T-cell (primary cell): ENCODE results near the gene SPTBN1. TPM values are rescaled to one million over a fixed set of nuclear protein-coding genes. Genes with fewer than 3 reads are reported as not detected.

Source experiments
- ATAC-seq, 4 experiments: fragments of 200-7000 bp in 3 of 4; fragments of 150-1000 bp in 1 of 4; cut with Tn5 transposase; replicated peaks in 1 of 4; 1 replicate in 3 of 4; 2 replicates in 1 of 4; pipeline ENCODE4 v1.10.0; 2021; ENCODE audit warnings: moderate library complexity in 3 of 4, mild to moderate bottlenecking in 2 of 4, moderate number of reproducible peaks in 1 of 4
- CTCF ChIA-PET, 2 donors: fragments of 300-600 bp; sonication (Branson Sonifier 250); formaldehyde crosslinking; loops; one replicate each; lab custom pipeline; 2022; ENCODE audit warnings: antibody characterized with exemption in 2 of 2; lab: Charles Lee
- POLR2A ChIA-PET, 2 donors: fragments of 300-600 bp; sonication (Branson Sonifier 250); formaldehyde crosslinking; loops; one replicate each; lab custom pipeline; 2022; ENCODE audit warnings: antibody characterized with exemption in 2 of 2; lab: Charles Lee
- DNase-seq, 35 experiments: peaks; one replicate each; pipeline versions ENCODE4 v3.0.0 to v3.0.0-alpha.2; 2013 to 2023
- H3K27ac ChIP-seq: one replicate; pipeline ENCODE4 v1.5.1; 2013; ENCODE audit warnings: low read length
- H3K27me3 ChIP-seq, 2 experiments: replicated peaks in 1 of 2; 1 replicate in 1 of 2; 2 replicates in 1 of 2; pipeline versions ENCODE4 v1.6.1 to v1.7.0; 2013; ENCODE audit warnings: low read length in 1 of 2, mixed read lengths in 1 of 2; ENCODE audit not compliant: control insufficient read depth in 2 of 2, insufficient read depth in 2 of 2; ENCODE audit errors: extremely low read depth in 1 of 2
- H3K36me3 ChIP-seq, 2 donors: 1 replicate in 1 of 2; 2 replicates in 1 of 2; pipeline versions ENCODE4 v1.6.1 to v1.7.0; 2013; ENCODE audit warnings: low read length in 1 of 2; ENCODE audit not compliant: control insufficient read depth in 2 of 2, insufficient read depth in 1 of 2; ENCODE audit errors: extremely low read depth in 1 of 2
- H3K4me1 ChIP-seq, 2 experiments: 1 replicate in 1 of 2; 2 replicates in 1 of 2; pipeline versions ENCODE4 v1.6.1 to v1.7.0; 2013; ENCODE audit warnings: low read length in 2 of 2, mixed read lengths in 1 of 2; ENCODE audit not compliant: insufficient read depth in 2 of 2, control insufficient read depth in 1 of 2; ENCODE audit errors: extremely low read depth in 1 of 2
- H3K4me3 ChIP-seq, 2 donors: 1 replicate in 1 of 2; 2 replicates in 1 of 2; pipeline versions ENCODE4 v1.5.1 to v1.7.0; 2013; ENCODE audit warnings: mild to moderate bottlenecking in 2 of 2, low read length in 1 of 2, moderate library complexity in 1 of 2; ENCODE audit not compliant: control insufficient read depth in 1 of 2; ENCODE audit errors: extremely low read depth in 1 of 2
- H3K9me3 ChIP-seq: 2 replicates; pipeline ENCODE4 v1.7.0; 2013
- H3K27ac Mint-ChIP-seq, 2 donors: one replicate each; pipeline ENCODE4 v1.8.0; 2020 to 2021; ENCODE audit warnings: mild to moderate bottlenecking in 2 of 2, mixed read lengths in 2 of 2
- H3K27me3 Mint-ChIP-seq, 2 donors: one replicate each; pipeline ENCODE4 v1.8.0; 2021 to 2022; ENCODE audit warnings: mixed read lengths in 2 of 2
- H3K36me3 Mint-ChIP-seq: one replicate; pipeline ENCODE4 v1.8.0; 2021; ENCODE audit warnings: mixed read lengths
- H3K4me1 Mint-ChIP-seq, 3 donors: one replicate each; pipeline ENCODE4 v1.8.0; 2020 to 2022; ENCODE audit warnings: mixed read lengths in 3 of 3, mild to moderate bottlenecking in 1 of 3
- H3K4me3 Mint-ChIP-seq, 3 donors: one replicate each; pipeline ENCODE4 v1.8.0; 2020 to 2022; ENCODE audit warnings: mild to moderate bottlenecking in 3 of 3, mixed read lengths in 3 of 3, moderate library complexity in 3 of 3
- H3K9me3 Mint-ChIP-seq, 3 donors: one replicate each; pipeline ENCODE4 v1.8.0; 2020 to 2022; ENCODE audit warnings: mixed read lengths in 3 of 3
- WGBS: methylation state at CpG from one replicate; pipeline ENCODE4 v1.1.5; 2013; ENCODE audit warnings: missing lambda C conversion rate; ENCODE audit not compliant: insufficient coverage; 5-methylcytosine and 5-hydroxymethylcytosine counted together
- total RNA-seq, 35 experiments: library from RNA in 6 of 35; stranded (reverse) in 6 of 35; fragments of 120-200 nt in 1 of 35; gene quantifications; one replicate each; pipeline versions ENCODE4 v1.2.1 to v1.2.4 and lab custom pipeline; 2013 to 2026

SPTBN1 gene
- total RNA-seq, 5 donors from 2014 or later (not counting 1 experiment from before 2014, with no cell fraction given) = 129 to 222 (median 139) TPM

DNA sequence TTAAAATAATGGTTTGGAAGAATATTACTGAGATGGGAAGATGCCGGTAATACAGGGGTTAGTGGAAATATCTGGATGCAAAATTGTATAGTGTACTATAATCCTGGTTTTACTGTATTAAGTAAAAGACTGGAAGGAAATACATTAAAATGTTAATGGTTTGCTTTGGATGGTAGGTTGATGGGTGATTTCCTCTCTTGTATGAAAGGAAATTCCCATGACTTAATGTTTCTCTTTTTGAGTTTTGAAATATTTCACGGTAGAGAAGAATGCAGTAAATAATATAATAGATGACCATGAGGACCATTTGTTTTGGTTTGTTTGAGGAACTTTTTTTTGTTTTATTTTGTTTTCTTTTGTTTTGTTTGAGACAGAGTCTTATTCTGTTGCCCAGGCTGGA is 8.2 kb downstream of the SPTBN1 start:
- no peaks in the 10 kb centered on the region for H3K36me3 Mint-ChIP-seq
- H3K9me3 Mint-ChIP-seq = no peaks in the 10 kb centered on the region
- POLR2A ChIA-PET = no interaction called here
- no peak for DNase-seq
- no peaks in the 10 kb centered on the region for H3K9me3 ChIP-seq
- H3K27me3 Mint-ChIP-seq = peaks cover 32 to 35% of the 10 kb centered on the region in 2 donors
- H3K27ac ChIP-seq = no peak overlapping the region
- CTCF ChIA-PET = no interaction called here
- H3K36me3 ChIP-seq = no peaks in the 10 kb centered on the region
- ATAC-seq = no peak
- H3K27ac Mint-ChIP-seq = no peak overlapping the region
- peaks cover 0 to 16% of the 10 kb centered on the region in 2 experiments for H3K27me3 ChIP-seq
- H3K4me1 ChIP-seq = no peaks in the 10 kb centered on the region
- no peak overlapping the region for H3K4me3 ChIP-seq
- WGBS = 100% methylated on average over 1 of the region's 2 CpGs
- no peaks in the 10 kb centered on the region for H3K4me1 Mint-ChIP-seq
- H3K4me3 Mint-ChIP-seq = no peak overlapping the region

DNA sequence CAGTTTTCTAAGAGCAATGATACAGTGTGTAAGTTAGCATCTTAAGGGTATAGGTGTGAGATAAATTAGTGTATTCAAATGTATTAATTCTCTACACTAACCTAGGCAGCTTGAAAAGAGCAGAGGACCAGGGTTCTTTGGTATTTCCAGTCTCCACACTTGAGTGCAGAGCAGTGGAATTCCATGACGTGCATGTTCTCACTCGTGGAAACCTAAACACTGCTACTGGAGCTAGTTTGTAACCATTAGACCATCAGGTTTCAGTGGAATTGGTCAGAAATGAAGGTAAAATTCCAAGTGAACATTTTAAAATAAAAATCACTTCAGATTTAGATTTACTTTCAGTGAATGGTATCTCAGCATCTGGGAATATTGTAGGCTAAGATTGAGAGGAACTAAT is 9.0 kb downstream of the SPTBN1 start:
- DNase-seq (no peak), ATAC-seq (no peak)
- no peaks in the 10 kb centered on the region for H3K9me3 ChIP-seq
- H3K27me3 ChIP-seq = peaks cover 0 to 16% of the 10 kb centered on the region in 2 experiments
- H3K4me3 ChIP-seq = no peak overlapping the region
- no peaks in the 10 kb centered on the region for H3K36me3 ChIP-seq
- Mint-ChIP-seq H3K4me1 (no peaks in the 10 kb centered on the region), H3K27me3 (peaks cover 29 to 32% of the 10 kb centered on the region in 2 donors), H3K4me3 (no peak overlapping the region), H3K27ac (no peak overlapping the region), H3K36me3 (no peaks in the 10 kb centered on the region), H3K9me3 (no peaks in the 10 kb centered on the region)
- no CpG with 5 or more reads among the region's 2 CpGs for WGBS
- peaks cover 0 to 2% of the 10 kb centered on the region in 2 experiments for H3K4me1 ChIP-seq
- CTCF ChIA-PET = no interaction called here
- POLR2A ChIA-PET = no interaction called here
- H3K27ac ChIP-seq = no peak overlapping the region

DNA sequence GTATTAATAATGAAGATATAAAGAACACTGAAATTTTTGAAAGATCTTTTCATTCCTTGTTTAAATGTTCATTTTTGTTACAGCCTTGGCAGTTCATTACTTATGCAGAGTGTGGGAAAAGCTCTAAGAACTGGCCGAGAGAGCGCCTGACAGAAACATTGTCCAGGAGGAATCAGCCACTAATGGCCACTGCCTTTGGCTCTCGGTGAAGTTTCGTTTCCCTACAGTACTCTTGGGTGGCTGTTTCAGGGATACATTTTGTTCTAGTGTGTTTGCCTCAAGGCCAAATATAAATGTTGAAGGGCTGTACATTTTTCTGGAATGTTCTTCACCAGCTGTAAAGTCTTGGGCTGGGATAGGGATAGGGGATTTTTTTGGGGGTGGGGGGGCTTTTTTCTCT is 10.7 kb downstream of the SPTBN1 start:
- no peak for ATAC-seq
- Histone ChIP-seq H3K9me3 (no peaks in the 10 kb centered on the region), H3K27ac (no peak overlapping the region), H3K36me3 (no peaks in the 10 kb centered on the region), H3K4me3 (no peak overlapping the region), H3K27me3 (peaks cover 0 to 9% of the 10 kb centered on the region in 2 experiments), H3K4me1 (peaks cover 0 to 2% of the 10 kb centered on the region in 2 experiments)
- no peaks in the 10 kb centered on the region for H3K36me3 Mint-ChIP-seq
- H3K27ac Mint-ChIP-seq = no peak overlapping the region
- ChIA-PET POLR2A (no interaction called here), CTCF (interaction anchor here in 1 of 2 donors (0.6 kb wide), 1 partner anchor 30 kb away, joined by 4 read pairs; no protein-coding TSS in a partner anchor)
- peaks cover 15 to 18% of the 10 kb centered on the region in 2 donors for H3K27me3 Mint-ChIP-seq
- WGBS = no CpG with 5 or more reads among the region's 4 CpGs
- H3K4me3 Mint-ChIP-seq = no peak overlapping the region
- no peak for DNase-seq
- no peaks in the 10 kb centered on the region for H3K9me3 Mint-ChIP-seq
- H3K4me1 Mint-ChIP-seq = no peaks in the 10 kb centered on the region

DNA sequence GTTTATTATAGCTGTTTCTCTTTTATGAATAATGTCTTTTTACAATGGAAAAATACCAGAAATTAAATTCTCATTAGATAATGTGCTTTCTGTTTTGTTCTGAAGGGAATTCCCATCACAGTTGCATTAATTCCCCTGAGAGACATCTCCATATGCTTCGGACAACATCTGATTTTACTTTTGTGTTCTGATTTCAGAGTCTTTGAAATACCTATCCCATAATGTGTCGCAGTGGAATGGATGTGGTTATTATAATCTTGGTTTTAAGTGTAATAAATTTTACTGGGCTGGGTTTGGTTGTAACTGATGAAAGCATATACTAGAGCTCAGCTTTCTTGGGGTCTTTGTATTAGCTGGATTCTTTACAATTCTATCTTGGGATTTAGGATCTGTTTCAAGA is 12.5 kb downstream of the SPTBN1 start:
- DNase-seq = no peak
- WGBS = 100% methylated on average over 1 of the region's 2 CpGs
- H3K27me3 Mint-ChIP-seq = peaks cover 6 to 10% of the 10 kb centered on the region in 2 donors
- H3K4me1 Mint-ChIP-seq = no peaks in the 10 kb centered on the region
- H3K9me3 Mint-ChIP-seq = no peaks in the 10 kb centered on the region
- ChIA-PET CTCF (interaction anchor here in 1 of 2 donors (0.8 kb wide), 1 partner anchor 12 kb away, joined by 3 read pairs; no protein-coding TSS in a partner anchor), POLR2A (no interaction called here)
- no peak for ATAC-seq
- Histone ChIP-seq H3K27me3 (peaks cover 0 to 7% of the 10 kb centered on the region in 2 experiments), H3K27ac (no peak overlapping the region), H3K9me3 (no peaks in the 10 kb centered on the region), H3K4me3 (no peak overlapping the region), H3K4me1 (peaks cover 0 to 2% of the 10 kb centered on the region in 2 experiments), H3K36me3 (no peaks in the 10 kb centered on the region)
- H3K4me3 Mint-ChIP-seq = no peak overlapping the region
- H3K36me3 Mint-ChIP-seq = no peaks in the 10 kb centered on the region
- H3K27ac Mint-ChIP-seq = no peak overlapping the region

DNA sequence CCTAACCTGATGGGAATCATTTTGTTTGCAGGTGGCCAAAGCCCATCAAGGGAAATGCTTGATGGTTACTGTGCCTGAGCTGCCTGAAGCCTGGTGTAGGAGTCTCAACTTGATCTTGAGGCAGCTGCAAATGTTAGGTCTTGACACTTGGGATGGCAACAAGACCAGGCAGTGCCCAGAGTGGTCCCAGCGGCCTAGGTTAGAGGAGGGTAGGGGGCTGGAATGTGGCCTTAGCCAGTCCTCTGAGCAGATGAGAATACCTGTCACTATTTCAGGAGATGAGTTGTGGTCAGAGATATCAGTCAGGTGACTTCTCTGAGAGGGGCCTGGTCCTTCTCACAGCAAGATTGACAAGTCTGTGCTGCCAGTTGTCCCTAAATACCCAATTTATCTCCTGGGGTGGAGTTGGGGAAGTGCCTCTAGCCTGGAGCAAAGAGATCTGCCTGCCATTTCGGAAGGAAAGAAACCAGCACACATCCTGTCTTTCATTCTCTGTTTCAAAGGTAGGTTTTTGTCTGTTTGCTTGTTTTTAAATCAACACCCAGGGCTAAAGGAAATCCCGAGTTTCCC is 13.4 kb downstream of the SPTBN1 start:
- 89% methylated on average over 1 of the region's 3 CpGs for WGBS
- no peak overlapping the region for H3K27ac Mint-ChIP-seq
- no peaks in the 10 kb centered on the region for H3K36me3 ChIP-seq
- H3K9me3 Mint-ChIP-seq = no peaks in the 10 kb centered on the region
- H3K4me3 Mint-ChIP-seq = no peak overlapping the region
- no peaks in the 10 kb centered on the region for H3K4me1 Mint-ChIP-seq
- H3K4me3 ChIP-seq = no peak overlapping the region
- no peak overlapping the region for H3K27ac ChIP-seq
- H3K4me1 ChIP-seq = peaks cover 0 to 2% of the 10 kb centered on the region in 2 experiments
- POLR2A ChIA-PET = no interaction called here
- no peaks in the 10 kb centered on the region for H3K36me3 Mint-ChIP-seq
- DNase-seq = no peak
- peaks cover 0 to 3% of the 10 kb centered on the region in 2 donors for H3K27me3 Mint-ChIP-seq
- H3K9me3 ChIP-seq = no peaks in the 10 kb centered on the region
- peaks cover 0 to 6% of the 10 kb centered on the region in 2 experiments for H3K27me3 ChIP-seq
- ATAC-seq = no peak
- CTCF ChIA-PET = interaction anchor here in 1 of 2 donors (0.5 kb wide), 1 partner anchor 8 kb away, joined by 3 read pairs; no protein-coding TSS in a partner anchor

DNA sequence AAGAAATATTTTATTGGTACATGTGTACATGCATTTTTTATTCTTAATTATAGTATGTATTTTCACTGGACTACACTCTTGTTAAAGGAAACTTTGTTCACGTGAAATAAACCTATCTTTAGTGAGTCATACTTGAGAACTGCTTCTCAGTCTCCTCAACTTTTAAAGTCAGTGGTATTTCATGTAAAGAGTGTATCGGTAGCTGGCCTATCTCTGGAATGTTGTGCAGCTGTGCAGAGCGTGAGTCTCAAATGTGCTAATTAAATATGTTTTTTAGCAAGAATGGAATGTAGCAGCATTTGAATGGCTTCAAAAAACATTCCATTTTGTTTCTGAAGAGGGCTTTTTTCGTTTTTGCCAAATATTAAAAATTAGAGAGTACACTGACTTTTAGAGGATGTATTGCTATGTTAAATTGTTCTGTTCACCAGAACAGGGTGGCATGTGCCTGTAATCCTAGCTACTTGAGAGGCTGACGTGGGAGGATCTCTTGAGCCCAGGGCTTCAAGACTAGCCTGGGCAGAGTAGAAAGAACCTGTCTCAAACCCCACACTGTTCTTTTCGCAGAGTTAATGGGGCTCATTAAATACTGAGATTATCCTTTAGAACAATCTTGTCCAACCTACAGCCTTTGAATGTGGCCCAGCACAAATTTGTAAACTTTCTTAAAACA is 14.3 kb downstream of the SPTBN1 start:
- peaks cover 0 to 3% of the 10 kb centered on the region in 2 experiments for H3K27me3 ChIP-seq
- CTCF ChIA-PET = no interaction called here

More for the DNA sequence above, 14.3 kb downstream of the SPTBN1 start:
- no peaks in the 10 kb centered on the region for H3K36me3 Mint-ChIP-seq
- no peak overlapping the region for H3K4me3 ChIP-seq
- H3K4me3 Mint-ChIP-seq = no peak overlapping the region
- no peaks in the 10 kb centered on the region for H3K4me1 Mint-ChIP-seq
- H3K27ac ChIP-seq = no peak overlapping the region
- ATAC-seq = no peak
- H3K36me3 ChIP-seq = no peaks in the 10 kb centered on the region
- no peaks in the 10 kb centered on the region for H3K9me3 Mint-ChIP-seq
- no peaks in the 10 kb centered on the region for H3K9me3 ChIP-seq
- DNase-seq = no peak
- 67% methylated on average over 4 of the region's 6 CpGs for WGBS
- POLR2A ChIA-PET = no interaction called here
- no peaks in the 10 kb centered on the region for H3K27me3 Mint-ChIP-seq
- H3K4me1 ChIP-seq = peaks cover 0 to 2% of the 10 kb centered on the region in 2 experiments
- no peak overlapping the region for H3K27ac Mint-ChIP-seq
